ENCODE results near the gene MEFV.

DNA sequence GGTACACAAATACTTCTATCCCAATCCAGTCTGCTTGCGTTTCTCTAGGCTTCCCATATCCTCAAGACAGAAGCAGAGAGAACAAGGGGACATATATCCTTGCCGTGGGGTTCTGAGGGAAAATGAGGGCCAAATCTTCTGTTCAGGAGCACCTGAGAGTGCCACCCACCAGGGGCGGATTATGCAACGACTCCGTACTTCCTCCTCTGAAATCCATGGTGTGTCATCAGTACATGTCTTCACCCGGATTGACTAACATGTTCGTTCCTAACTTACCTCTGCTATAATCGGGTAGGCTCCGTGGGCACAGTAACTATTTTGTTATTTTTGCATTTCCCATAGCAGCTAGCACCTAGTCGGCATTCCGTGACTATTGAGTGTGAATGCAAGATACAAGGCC is 13.7 kb downstream of the MEFV start:
- TF ChIP-seq CTCF (IDR thresholded peaks at IDR 0.05): no peak
- TF ChIP-seq POLR2A (IDR thresholded peaks at IDR 0.05): no peak
